Adrenal gland (tissue), 12 donors: Measurements from ENCODE around the gene UACA. TPM values are rescaled to one million over a fixed set of nuclear protein-coding genes. Genes with fewer than 3 reads are reported as not detected.

ENCODE experiments used
- DNase-seq, 7 donors: peaks; one replicate each; pipeline ENCODE4 v3.0.0-alpha.2; 2019 to 2020
- H3K27ac ChIP-seq, 5 donors: fragments of 200-600 bp; sonication (generic) in 4 of 5; 1 replicate in 3 of 5; 2 replicates in 2 of 5; pipeline versions ENCODE4 v1.5.1 to v1.8.0; 2016 to 2020; ENCODE audit warnings: mild to moderate bottlenecking in 1 of 5
- H3K27me3 ChIP-seq: fragments of 200-600 bp; 2 replicates; pipeline ENCODE4 v1.8.0; 2021
- H3K36me3 ChIP-seq, 2 donors: fragments of 200-600 bp; replicated peaks in 1 of 2; 1 replicate in 1 of 2; 2 replicates in 1 of 2; pipeline versions ENCODE4 v1.5.1 to v1.8.0; 2018 to 2022
- H3K4me1 ChIP-seq, 2 donors: fragments of 200-600 bp; replicated peaks in 1 of 2; 1 replicate in 1 of 2; 2 replicates in 1 of 2; pipeline versions ENCODE4 v1.5.1 to v1.8.0; 2018 to 2021
- H3K4me3 ChIP-seq, 4 donors: fragments of 200-600 bp; sonication (generic) in 3 of 4; one replicate each; pipeline ENCODE4 v1.5.1; 2016 to 2018
- H3K9me3 ChIP-seq, 3 donors: fragments of 200-600 bp; sonication (generic) in 1 of 3; replicated peaks in 1 of 3; 1 replicate in 2 of 3; 2 replicates in 1 of 3; pipeline versions ENCODE4 v1.5.1 to v1.8.0; 2016 to 2021
- POLR2A ChIP-seq, 2 donors: fragments of 450-650 bp; IDR thresholded peaks; one replicate each; pipeline ENCODE4 v1.6.1; 2017; ENCODE audit warnings: antibody characterized with exemption in 2 of 2, mild to moderate bottlenecking in 2 of 2, moderate library complexity in 1 of 2
- WGBS, 4 donors: extraction: QIAGEN DNeasy Blood & Tissue Kit in 2 of 4; methylation state at CpG; one replicate each; pipeline versions ENCODE4 v1.1.5 to v1.1.7; 2013 to 2017; 5-methylcytosine and 5-hydroxymethylcytosine counted together
- intact Hi-C, 2 donors: fragments of 100-400 bp; cut with DNase I; formaldehyde crosslinking; loops; one replicate each; pipeline versions ENCODE4 v1.14.1 to v1.15.0; 2022 to 2023
- polyA plus RNA-seq, 3 donors: library from polyadenylated mRNA; stranded (reverse); fragments of 200-250 nt in 2 of 3; fragments of 350-450 nt in 1 of 3; fragmentation: Illumina TruSeq in 1 of 3; extraction: RNeasy Lipid Tissue Mini Kit (QIAGEN cat#74804) in 1 of 3; gene quantifications; one replicate each; pipeline ENCODE4 v1.2.3, GENCODE V29; 2013 to 2014
- total RNA-seq, 9 donors: library from RNA; depleted of rRNA in 4 of 9; stranded (reverse); fragments of >200 nt in 4 of 9; fragments of 120-200 nt in 1 of 9; fragmentation: NEBNext Ultra II Directional in 1 of 9; extraction: Animal tissue kit (Norgen Biotek cat#: 25700) in 1 of 9; gene quantifications; one replicate each; pipeline versions ENCODE4 v1.1.0 to v1.2.4, GENCODE V29; 2013 to 2023
- TF ChIP-seq, protein P1 (sequence below), 6 experiments: fragments of 450-650 bp in 4 of 6; fragments of 200-600 bp in 2 of 6; sonication (generic) in 1 of 6; IDR thresholded peaks; 1 replicate in 5 of 6; 2 replicates in 1 of 6; pipeline versions ENCODE4 v1.5.1 to v1.8.0; 2016 to 2021; ENCODE audit warnings: antibody characterized with exemption in 6 of 6, mild to moderate bottlenecking in 2 of 6, moderate library complexity in 1 of 6
- donor health status: healthy with polysubstance abuse.
- donor health status: Bipolar disorder and iron deficiency.
- donor health status: DM: yes; HTN: yes; CAD: no.
- donor health status: DM: no; HTN: no; CAD: no.
- donor health status: DM: no; HTN: no; CAD: no.
- donor health status: DM: yes; HTN: yes; CAD: no.

UACA gene
- total and polyA plus RNA-seq, 12 donors: 16.7 to 186 (median 39.1) TPM

DNA sequence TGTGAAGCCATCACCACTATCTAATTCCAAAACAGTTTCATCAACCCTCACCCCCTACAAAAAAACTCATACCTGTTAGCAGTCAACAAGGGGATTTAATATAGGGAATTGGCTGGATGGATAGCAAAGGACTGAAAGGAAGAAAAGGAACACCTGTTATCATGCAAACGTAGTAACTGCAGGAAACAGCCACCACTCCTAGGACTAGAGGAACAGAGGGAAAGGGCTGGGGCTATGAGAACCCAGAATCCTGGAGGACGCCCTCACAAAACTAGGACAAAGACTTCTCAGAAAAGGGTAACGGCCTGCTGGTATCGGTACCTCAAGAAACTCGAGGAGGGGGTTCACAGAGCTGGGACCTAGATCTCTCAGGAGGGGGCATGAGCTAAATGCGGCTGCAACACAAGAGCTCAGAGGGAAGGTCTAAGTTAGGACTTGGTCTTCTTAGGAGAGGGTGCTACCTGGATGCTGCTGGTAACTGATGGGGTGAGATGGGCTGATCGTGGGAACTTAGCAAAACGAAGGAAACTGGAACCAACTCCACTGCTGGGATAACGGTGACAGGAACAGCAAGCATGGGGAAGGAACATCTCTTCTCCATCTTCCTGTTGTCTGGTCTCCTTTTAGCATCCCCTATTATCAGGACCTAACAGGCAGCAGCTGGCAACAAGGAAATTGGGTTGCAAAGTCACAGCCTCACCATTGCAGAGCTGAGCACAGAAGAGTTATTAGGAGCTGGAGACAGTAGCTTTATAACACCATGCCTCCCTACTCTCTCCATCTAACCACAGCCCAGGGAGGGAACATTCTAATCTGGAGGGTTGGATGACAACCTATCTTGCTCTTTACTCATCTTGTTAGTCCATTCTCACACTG lies 147.7 kb downstream of the UACA start:
- 86 to 90% (median 87%) methylated on average over 9 of the region's 9 CpGs for WGBS, 4 donors
- H3K27ac ChIP-seq: no peak overlapping the region
- H3K27me3 ChIP-seq: no peaks in the 10 kb centered on the region
- TF ChIP-seq, protein P1, sequence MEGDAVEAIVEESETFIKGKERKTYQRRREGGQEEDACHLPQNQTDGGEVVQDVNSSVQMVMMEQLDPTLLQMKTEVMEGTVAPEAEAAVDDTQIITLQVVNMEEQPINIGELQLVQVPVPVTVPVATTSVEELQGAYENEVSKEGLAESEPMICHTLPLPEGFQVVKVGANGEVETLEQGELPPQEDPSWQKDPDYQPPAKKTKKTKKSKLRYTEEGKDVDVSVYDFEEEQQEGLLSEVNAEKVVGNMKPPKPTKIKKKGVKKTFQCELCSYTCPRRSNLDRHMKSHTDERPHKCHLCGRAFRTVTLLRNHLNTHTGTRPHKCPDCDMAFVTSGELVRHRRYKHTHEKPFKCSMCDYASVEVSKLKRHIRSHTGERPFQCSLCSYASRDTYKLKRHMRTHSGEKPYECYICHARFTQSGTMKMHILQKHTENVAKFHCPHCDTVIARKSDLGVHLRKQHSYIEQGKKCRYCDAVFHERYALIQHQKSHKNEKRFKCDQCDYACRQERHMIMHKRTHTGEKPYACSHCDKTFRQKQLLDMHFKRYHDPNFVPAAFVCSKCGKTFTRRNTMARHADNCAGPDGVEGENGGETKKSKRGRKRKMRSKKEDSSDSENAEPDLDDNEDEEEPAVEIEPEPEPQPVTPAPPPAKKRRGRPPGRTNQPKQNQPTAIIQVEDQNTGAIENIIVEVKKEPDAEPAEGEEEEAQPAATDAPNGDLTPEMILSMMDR (IDR thresholded peaks at IDR 0.05): no peak
- no peak for TF ChIP-seq POLR2A (IDR thresholded peaks at IDR 0.05)
- no peaks in the 10 kb centered on the region for H3K4me1 ChIP-seq
- H3K36me3 ChIP-seq: no peaks in the 10 kb centered on the region
- DNase-seq: no peak
- no peaks in the 10 kb centered on the region for H3K9me3 ChIP-seq
- intact Hi-C loops: no loop called here
- H3K4me3 ChIP-seq: no peak overlapping the region

DNA sequence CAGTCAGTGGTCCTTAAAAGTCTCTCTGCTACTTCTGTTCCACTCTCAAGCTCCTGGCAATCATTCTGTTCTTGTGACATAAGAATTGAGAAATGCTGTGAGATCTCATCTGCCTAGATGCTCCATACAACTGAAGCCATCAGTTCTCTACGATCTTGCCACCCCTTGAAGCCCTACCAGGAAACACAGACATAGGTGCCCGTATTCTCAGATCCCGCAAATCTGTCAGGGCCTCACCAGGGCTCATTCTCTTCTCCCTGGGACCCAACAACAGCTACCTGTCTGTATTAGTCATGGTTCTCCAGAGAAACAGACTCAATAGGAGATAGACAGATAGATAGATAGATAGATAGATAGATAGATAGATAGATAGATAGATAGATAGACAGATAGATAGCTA lies 149.1 kb downstream of the UACA start:
- Histone ChIP-seq H3K27me3 (no peaks in the 10 kb centered on the region), H3K4me1 (no peaks in the 10 kb centered on the region), H3K27ac (no peak overlapping the region), H3K4me3 (no peak overlapping the region), H3K36me3 (no peaks in the 10 kb centered on the region), H3K9me3 (no peaks in the 10 kb centered on the region)
- intact Hi-C loops: no loop called here
- 95 to 98% (median 97%) methylated on average over 3 of the region's 3 CpGs for WGBS, 4 donors
- DNase-seq: no peak
- no peak for TF ChIP-seq POLR2A (IDR thresholded peaks at IDR 0.05)
- TF ChIP-seq, protein P1 (IDR thresholded peaks at IDR 0.05): no peak

- no peaks in the 10 kb centered on the region for H3K4me1 ChIP-seq
- H3K4me3 ChIP-seq: no peak overlapping the region
- WGBS, 4 donors: 37 to 54% (median 47%) methylated on average over 2 of the region's 2 CpGs
- peak in 4 of 7 donors; percentile 39 to 85 (median 54) for DNase-seq
- intact Hi-C loops: no loop called here
- no peaks in the 10 kb centered on the region for H3K36me3 ChIP-seq
- H3K9me3 ChIP-seq: no peaks in the 10 kb centered on the region
- H3K27ac ChIP-seq: no peak overlapping the region
- no peak for TF ChIP-seq POLR2A (IDR thresholded peaks at IDR 0.05)
- TF ChIP-seq, protein P1 (IDR thresholded peaks at IDR 0.05): no peak
- H3K27me3 ChIP-seq: no peaks in the 10 kb centered on the region
Measured at GRCh38 chr15:70613271-70613670, 150.1 kb downstream of the UACA start.

GRCh38 chr15:70611286-70611685 lies 152.1 kb downstream of the UACA start:
- Histone ChIP-seq H3K27ac (no peak overlapping the region), H3K9me3 (no peaks in the 10 kb centered on the region), H3K36me3 (no peaks in the 10 kb centered on the region), H3K27me3 (no peaks in the 10 kb centered on the region), H3K4me1 (peaks cover 0 to under 1% of the 10 kb centered on the region in 2 donors), H3K4me3 (no peak overlapping the region)
- intact Hi-C loops: no loop called here
- DNase-seq: peak in 1 of 7 donors; percentile 13
- no peak for TF ChIP-seq POLR2A (IDR thresholded peaks at IDR 0.05)
- TF ChIP-seq, protein P1 (IDR thresholded peaks at IDR 0.05): no peak
- 94 to 98% (median 96%) methylated on average over 4 of the region's 4 CpGs for WGBS, 4 donors
